IPS-11a (cell line): ENCODE measurements around the gene NHSL2.
"Not testable (repeated sequence)": the region's sequence is repeated elsewhere in the genome, so short reads cannot be mapped to it uniquely, and the experiment has no call there.

Experiments
- H3K4me3 ChIP-seq: one replicate; pipeline ENCODE4 v1.5.1; 2013; ENCODE audit warnings: low read depth, low read length, control low read depth

NHSL2 gene

DNA sequence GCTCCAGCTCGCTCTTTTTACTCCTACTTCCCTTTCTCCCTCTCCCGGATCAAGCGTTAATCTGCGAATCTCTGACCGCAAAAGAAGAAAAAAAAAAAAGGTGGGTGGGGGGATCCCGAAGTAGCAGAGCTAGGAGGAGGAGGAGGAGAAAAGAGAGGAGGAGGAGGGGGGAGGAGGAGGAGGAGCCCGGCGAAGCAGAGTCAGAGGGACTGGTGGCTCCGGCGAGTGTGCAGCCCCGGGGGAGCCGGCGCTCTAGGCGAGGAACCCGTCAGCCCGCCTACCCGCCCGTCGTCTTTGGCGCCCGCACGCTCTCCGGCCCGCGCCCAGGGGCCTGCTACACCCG, at the start of gene NHSL2:
Gene NHSL2 (plus strand): TSS at position 203 of the 343 bp plus-strand sequence.
- H3K4me3 ChIP-seq = peak within 1 kb of the TSS; percentile 54

DNA sequence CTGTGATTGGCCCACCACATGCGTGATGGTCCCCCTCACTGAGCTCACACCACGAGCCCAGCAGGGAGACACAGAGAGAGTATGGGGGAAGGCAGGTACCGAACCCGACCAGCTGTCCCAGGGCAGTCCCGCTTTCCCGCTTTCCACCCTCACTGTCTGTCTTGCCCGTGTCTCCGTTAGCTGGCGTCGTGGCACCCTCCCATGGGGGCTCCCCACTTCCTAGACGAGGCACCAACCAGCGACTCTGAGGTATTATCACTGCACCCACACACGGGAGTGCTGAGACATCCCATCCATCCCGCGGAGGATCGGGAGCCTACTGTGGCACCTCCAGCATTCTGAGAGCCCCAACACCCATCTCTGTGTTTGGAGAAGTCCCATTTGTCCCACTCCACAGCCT, 43.0 kb upstream of the NHSL2 start:
- no peak overlapping the region for H3K4me3 ChIP-seq

DNA sequence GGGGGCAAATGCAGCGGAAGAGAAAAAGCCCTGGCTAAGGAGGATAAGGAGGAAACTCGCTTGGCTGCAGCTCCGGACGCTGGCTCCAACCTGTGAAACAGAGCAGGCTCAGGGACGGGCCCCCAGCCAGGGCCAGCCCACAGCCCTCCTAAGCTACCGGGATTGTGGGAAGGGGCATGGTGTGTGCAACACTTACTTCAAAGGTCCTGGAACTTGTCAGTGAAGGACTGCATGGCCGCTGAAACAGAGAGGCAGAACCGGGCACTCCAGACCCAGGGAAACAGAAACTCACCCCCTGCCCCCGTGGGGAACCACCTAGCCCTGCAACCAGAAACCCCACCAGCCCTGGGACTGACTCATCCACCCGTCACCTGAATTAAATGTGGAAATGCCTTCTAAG, 41.1 kb upstream of the NHSL2 start:
- H3K4me3 ChIP-seq = not testable (repeated sequence)

DNA sequence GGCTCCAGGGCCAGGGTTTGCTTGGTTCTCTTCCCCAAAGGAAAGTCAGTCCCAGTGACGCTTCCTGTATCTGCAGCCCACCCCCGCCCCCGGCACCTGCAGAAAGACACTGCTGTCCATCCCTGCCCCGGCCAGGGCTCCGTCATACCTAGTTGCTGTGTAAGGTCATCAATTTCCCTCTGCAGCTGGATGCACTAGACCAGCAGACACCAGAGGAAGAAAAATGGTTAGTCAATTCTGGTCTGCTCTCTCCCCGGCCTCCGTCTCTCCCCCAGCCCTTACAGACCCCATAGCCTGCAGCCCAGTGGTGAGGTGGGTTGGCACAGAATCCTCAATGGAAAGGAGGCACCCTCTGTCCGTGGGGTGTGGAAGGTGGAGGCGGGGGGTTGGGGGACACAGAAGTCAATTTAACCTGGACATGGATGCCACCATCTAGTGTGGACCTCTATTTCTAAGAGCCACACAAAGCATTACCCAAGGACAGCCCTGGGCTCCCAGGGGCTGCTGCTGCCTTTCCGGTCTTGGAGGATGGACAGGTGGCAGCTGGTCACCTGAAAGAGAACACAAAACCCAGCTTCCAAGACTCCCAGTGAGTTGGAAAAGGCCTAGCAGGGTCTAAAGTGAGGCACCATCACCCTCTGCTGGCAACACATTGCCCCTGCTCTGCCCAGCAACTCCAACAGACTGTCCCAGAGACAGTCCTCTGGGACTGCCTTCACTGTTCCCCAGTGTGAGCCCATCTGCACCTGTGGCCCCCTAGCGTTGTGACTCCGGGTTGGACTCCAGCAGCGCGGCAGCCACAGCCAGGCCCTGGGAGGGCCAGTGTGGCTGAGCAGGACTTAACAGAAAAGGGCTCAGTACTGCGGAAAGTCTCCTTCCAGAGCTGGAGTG, 40.2 kb upstream of the NHSL2 start:
- no peak overlapping the region for H3K4me3 ChIP-seq

DNA sequence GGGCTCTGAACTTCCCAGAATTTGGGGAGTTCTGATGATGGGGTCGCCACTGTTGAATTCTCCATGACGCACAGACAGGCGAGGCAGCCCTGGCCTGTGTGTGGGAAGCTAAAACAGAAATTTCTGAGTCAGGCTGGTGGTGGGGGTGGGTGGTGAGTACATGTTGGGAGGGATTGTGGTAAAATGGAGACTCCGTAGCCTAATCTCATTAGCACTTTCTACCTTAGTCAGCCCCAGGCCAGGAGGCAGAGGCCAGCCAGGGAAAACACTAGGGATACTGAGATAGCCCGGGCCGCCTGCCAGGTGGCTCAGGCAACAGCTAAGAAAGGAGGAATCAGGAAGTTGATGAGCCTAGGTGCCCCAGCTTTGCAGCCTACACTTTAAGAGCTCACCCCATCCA, 39.3 kb upstream of the NHSL2 start:
- H3K4me3 ChIP-seq = no peak overlapping the region

DNA sequence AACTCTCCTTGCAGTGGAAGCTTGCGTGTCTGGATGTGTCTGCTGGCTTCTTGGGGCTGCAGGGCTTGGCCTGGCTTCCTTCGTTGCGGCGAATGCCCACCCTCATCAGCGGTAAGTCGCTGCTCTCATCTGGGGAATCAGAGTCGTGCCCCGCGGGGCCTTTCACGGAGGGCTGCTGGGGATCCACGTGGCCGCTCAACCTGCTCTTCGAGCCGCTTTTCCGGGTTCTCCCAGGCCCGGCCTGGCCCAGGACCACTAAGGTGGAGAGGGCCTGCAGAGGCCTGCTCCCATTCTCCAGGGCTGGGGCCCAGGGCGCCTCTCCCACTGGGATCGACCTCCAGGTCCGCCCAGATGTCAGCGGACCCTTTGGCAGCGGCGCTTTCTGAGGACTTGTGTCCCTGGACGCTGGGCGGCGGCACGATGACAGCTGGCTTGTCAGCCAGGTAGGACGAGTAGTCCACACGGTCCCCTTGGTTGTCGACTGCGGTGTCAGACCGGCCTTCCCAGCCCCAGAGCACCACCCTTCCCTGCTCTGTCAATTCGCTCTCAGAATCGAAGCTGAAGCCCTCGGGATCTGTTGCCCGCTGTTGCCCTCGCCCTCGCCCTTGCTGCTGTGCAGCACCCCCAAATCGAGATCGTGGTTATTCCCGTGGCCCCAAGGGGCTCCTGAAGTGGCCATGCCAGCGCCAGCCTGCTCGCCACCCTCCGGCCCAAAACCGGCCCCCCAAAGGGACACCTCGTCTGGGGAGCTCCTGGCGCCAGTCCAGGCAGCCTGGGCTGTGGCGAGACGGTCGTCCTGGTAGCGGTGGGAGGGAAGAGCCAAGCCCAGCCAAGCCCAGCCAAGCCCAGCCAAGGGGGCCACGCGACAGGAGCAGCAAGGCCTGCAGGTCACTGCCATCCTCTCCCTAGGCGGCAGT, 37.8 kb upstream of the NHSL2 start:
- H3K4me3 ChIP-seq = no peak overlapping the region

DNA sequence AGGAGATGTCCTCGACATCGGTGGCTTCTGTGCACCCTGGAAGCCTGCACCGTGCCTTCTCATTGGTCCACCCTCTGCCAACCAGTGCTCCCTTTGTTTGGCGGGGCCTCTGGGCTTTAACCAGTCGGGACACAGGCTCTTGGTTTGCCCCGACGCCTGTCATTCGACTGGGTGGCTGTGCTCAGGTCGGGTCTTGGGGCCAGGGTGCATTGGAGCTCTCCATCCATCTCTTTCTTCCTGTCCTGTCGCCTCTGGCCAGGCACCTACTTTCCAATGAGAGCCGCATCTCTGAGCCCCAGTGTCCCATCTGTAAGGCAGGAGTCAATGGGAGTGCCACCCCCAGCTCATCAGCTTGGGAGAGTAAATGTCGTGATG, 37.2 kb upstream of the NHSL2 start:
- no peak overlapping the region for H3K4me3 ChIP-seq

DNA sequence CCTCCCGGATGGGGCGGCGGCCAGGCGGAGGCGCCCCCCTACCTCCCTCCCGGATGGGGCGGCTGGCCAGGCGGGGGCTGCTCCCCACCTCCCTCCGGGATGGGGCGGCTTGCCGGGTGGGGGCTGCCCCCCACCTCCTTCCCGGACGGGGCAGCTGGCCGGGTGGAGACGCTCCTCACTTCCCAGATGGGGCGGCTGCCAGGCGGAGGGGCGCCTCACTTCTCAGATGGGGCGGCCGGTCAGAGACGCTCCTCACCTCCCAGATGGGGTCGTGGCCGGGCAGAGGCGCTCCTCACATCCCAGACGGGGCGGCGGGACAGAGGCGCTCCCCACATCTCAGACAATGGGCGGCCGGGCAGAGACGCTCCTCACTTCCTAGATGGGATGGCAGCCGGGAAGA, 33.8 kb upstream of the NHSL2 start:
- not testable (repeated sequence) for H3K4me3 ChIP-seq

DNA sequence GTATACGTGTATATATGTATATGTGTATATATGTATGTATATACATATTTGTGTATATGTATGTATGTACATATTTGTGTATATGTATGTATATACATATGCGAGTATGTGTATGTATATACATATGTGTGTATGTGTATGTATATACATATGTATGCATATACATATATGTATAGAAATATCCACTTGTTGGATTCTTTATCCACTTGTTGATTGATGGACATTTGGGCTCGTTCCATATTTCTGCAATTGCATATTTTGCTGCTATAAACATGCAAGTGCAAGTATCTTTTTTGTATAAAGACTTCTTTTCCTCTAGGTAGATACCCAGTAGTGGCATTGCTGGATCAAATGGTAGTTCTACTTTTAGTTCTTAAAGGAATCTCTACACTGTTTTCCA, 25.5 kb upstream of the NHSL2 start:
- no peak overlapping the region for H3K4me3 ChIP-seq

DNA sequence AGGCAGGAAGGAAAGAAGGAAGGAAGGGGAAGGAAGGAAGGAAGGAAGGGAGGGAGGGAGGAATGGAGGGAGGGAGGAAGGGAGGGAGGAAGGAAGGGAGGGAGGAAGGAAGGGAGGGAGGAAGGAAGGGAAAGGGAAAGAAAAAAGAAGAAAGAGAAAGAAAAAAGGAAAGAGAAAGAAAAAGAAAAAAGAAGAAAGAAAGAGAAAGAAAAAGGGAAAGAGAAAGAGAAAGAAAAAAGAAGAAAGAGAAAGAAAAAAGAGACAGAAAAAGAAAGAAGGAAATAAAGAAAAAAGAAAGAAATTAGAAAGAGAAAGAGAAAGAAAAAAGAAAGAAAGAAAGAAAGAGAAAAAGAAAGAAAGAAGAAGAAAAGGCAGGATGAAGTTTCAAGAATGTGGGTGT, 15.0 kb upstream of the NHSL2 start:
- no peak overlapping the region for H3K4me3 ChIP-seq

DNA sequence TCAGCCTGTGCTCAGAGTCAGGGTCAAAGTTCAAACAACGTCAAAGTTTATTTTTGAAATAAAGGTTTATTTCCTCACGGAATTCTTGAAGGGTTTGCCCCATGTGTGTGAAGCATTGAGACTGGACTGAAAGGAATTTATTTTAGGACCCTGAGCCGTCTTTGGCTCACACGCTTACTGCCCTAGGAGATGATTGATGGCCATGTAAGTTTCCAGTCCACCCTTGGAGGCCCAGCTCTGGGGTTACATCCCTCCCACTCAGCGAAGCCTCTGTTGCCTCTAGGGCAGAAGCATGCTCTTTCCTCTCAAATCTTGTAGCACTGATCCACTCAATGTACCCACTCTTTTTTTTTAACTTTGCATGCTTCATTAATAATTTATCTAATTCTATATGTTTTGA, 4.5 kb upstream of the NHSL2 start:
- no peak overlapping the region for H3K4me3 ChIP-seq

DNA sequence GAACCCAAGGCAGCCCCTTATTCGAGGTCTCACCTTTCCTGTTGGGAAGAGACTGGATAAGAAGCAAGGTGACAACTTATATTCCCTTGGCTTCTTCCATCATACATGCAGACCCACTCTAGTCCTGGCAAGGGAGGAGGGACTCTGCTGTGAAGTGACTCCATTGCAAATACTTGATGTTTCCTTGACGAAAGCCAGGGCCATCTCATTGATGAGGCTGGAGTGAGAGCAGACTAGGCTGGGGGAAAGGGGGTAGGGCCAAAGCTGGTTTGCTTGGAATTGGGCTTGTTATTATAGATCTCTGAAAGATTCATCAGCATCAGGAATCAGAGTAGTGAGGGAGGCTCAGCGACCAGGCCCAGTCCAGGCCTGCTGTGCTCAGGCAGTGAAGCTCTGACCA, 2.3 kb upstream of the NHSL2 start:
- H3K4me3 ChIP-seq = no peak overlapping the region

DNA sequence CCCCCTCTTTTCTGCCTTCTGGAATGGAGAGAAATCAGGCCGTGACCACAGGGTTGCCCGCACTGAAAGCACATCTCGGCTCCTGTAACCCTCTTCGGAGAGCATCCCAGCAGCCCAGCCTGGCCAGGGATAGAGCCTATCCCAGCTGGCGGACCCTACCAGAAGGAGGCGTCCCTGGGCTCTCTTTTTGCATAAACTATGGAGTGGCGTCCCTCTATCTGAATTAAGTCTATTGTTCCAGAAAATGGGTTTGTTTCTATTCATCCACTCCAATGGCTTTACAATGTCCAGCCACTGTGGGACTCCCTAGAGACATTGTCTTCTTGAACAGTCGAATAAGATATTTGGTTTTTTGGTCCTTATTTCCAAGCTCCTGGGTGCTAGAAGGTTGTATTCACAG, 689 bp upstream of the NHSL2 start:
- H3K4me3 ChIP-seq = peak overlapping the region; percentile 41

DNA sequence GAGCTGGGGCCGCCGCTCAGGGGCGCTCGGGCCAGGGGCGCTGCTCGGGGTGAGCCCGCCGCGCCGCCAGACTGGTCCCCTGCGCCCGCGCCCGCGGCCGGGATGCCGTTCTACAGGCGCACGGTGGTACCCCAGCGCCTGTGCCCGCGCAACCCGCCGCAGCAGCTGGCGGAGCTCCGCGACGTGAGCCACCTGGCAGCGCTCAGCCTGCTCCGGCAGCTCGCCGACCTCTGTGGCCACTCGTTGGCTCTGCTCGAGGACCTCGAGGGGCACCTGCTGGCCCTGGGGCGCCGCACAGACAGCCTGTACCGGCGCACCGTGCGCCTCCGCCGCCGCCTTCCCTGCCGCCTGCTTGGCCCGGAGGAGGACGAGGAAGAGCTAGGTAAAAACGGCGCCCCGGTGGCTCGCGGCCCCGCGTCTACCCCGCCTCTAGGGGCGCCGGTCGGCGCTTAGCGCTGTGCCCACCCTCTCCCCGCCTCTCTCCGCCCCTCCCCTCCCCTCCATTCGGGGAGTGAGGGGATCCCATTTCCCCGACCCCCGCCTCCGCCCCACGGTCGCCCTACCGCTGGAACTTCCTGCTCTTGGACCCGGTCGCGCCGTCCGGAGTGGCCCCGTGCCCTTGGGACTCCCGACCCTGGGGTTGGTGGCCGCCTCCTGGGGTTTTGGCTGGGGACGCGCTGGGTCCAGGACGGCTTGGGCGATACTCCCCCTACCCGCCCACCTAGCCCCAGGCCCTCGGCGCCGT, 513 bp downstream of the NHSL2 start:
- H3K4me3 ChIP-seq = peak overlapping the region; percentile 54

DNA sequence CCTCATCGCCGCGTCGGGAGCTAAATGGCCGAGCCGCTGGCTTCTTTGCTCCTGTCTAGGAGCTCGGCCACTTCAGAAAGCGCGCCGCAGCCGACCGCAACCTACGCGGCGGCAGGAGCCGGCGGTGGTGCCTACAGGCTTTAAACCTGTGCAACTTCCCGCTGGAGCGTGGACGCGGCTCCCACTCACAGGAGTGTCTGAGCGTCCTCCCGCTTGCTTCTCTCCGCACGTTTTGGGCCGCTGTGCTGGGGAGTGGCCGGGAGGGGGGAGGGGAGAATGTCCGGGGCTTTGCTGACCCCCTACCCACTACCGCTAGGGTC, 1.0 kb downstream of the NHSL2 start:
- peak overlapping the region; percentile 54 for H3K4me3 ChIP-seq

DNA sequence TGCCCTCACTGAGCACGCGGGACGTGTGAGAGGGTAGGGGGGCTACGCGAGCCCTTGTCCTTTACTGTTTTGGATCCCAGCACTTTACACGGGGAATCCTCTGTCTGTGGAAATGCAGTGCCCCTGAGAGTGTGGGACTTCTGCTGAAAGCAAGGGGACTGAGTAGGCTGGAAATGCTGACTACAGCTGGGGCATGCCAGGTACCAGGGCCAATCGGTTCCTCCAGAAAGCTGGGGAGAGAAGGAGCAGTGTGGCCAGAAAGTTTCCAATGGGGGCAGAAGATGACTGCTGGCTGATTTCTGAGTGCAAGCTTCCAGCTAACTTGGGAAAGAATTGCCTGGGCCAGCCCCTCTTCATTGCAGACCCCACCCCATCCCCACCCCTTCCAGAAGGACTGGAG, 1.5 kb downstream of the NHSL2 start:
- H3K4me3 ChIP-seq = peak overlapping the region; percentile 54

DNA sequence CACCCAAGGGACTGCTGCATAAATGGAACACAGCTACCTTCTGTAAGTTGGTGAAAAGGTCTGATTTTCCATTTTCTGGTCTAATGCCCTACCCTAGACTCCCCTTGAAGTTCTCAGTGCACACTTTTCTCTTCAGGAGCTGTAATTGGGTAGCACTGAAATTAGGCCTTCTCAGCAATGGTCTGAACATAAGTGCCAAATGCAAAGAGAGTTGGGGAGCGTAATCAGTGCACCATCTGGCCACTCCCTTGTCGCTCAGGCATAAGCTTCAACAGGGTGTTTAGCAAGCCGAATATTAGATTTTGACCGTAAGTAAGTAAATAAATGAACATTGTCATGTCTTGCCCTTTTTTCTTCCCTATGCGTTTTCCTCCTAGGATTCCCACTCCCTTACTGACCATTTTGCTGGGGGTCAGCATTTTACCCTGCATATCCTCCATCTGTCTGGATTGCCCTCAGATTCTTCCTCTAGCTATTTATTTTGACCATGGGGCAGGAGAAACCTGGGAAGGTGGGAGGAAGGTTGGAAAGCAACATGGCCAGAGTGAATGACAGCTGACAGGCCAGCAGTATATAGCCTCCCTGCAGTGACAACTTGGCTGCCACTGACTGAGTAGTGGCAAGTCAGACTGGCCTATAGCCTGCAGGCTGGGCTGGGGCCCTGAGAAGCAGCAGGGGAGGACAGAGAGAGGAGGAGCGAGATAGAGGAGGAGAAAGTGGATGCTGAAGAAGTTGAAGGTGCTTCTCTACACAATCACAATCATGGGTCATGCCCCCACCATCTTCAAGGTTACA, 2.7 kb downstream of the NHSL2 start:
- H3K4me3 ChIP-seq = no peak overlapping the region

DNA sequence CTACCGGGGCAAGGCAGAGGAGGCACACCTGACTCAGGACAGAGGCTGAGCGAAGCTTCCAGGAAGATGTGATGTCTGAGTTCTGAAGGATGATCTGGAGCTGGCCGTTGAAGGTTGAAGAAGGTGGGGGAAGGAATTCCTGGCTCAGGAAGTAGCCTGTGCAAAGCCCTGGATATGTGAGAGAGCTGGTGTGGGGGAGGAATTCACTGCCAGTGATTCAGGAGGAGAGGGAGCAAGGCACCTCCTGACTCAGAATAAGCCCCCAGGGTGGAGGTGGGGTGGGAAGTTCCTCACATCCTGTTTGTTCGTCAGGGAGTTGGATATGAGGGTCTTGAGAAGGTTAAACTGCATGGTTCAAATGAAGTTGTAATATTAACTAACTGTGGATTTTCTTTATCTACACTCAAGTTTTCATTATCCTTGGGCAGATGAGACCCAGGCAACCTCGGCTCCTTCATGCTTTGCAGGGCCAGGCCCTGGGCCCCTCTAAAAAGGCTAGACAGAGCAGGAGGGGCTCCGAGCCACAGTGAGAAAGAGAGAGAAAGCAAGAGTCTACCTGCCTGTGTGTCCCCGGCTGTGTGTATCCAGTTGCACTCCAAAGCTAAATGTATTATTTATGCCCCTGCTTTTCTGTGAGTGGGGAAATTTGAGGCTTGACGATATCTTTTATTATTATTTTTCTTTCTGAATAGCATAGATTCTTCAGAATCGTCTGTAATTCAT, 7.1 kb downstream of the NHSL2 start:
- H3K4me3 ChIP-seq = no peak overlapping the region

DNA sequence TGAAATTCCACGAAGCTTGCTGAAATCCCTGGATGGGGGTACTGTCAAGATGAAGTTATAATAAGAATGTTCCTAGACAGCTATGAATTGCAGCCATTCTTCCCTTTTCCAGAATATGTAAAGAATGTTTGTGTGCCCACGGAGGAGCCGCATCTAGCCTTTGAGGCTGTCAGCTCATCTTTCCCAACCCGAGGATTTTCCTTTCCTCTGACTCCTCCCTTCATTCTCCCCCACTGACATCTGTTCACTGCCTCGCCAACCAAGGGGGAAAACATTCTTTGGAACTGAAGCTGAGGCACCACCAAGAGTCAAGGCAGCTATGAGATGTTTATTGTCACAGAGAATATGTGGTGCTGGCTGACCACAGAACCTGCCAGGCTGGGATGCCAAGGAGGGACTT, 8.8 kb downstream of the NHSL2 start:
- no peak overlapping the region for H3K4me3 ChIP-seq

DNA sequence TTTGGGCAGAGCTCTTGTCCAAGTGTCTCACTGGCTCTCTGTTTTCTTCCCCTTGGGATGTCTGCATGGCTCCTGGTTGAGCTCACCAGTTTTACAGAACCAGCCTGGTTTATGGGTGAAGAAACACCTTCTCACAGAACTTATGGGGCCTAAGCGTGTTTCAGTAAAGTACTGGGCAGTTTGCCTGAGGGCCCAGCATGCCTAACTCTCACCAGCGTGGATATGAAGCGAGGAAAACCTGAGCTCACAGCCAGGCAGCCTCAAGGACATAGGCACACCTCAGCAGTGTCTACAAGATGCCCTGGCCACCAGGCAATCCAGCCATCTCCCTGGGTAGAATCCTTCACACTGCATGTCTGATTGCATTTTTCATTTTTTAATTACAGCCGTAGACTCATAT, 9.2 kb downstream of the NHSL2 start:
- H3K4me3 ChIP-seq = no peak overlapping the region
